ENCODE data around the gene CMPK2.

GRCh38 chr2:6866982-6867381 lies 1.3 kb upstream of the CMPK2 start:
- TF ChIP-seq, protein P1, sequence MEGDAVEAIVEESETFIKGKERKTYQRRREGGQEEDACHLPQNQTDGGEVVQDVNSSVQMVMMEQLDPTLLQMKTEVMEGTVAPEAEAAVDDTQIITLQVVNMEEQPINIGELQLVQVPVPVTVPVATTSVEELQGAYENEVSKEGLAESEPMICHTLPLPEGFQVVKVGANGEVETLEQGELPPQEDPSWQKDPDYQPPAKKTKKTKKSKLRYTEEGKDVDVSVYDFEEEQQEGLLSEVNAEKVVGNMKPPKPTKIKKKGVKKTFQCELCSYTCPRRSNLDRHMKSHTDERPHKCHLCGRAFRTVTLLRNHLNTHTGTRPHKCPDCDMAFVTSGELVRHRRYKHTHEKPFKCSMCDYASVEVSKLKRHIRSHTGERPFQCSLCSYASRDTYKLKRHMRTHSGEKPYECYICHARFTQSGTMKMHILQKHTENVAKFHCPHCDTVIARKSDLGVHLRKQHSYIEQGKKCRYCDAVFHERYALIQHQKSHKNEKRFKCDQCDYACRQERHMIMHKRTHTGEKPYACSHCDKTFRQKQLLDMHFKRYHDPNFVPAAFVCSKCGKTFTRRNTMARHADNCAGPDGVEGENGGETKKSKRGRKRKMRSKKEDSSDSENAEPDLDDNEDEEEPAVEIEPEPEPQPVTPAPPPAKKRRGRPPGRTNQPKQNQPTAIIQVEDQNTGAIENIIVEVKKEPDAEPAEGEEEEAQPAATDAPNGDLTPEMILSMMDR (conservative IDR thresholded peaks at IDR 0.05; ENCODE audit: low read depth, low read length) = no peak
- TF ChIP-seq EZH2 (IDR thresholded peaks at IDR 0.05; ENCODE audit: low read length, unreplicated experiment) (no peak), EZH2phosphoT487 (IDR thresholded peaks at IDR 0.05; ENCODE audit: borderline replicate concordance, low read length) (no peak)
